NT2/D1 (cell line): ENCODE results near the gene NUDT5.

Experiments used
- SUZ12 ChIP-seq: IDR thresholded peaks from 2 replicates; pipeline ENCODE4 v1.6.1; 2011; ENCODE audit not compliant: insufficient read length, insufficient read depth; ENCODE audit errors: extremely low read depth
- YY1 ChIP-seq: IDR thresholded peaks from 2 replicates; pipeline ENCODE4 v1.6.1; 2011; ENCODE audit not compliant: insufficient read length, insufficient read depth

DNA sequence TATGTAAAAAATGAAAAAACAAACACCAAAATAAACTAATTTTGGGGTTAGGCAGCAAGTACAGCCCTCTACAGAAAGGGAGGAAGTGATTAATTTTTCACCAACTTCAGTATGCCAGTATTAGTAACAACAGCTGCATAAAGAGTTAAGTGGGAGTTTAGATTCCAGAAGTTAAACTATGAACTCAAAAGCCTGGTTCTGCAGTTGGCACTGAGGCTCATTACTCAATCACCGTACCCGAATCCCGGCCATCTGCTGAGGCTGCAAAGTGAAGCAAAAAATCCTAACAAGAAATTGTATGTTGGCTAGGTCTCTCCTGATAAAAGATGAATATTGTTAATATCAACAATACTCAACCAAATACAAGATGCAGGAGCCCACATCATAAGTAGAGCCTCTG is 4.0 kb downstream of the NUDT5 start:
- TF ChIP-seq SUZ12 (no peak), YY1 (no peak)
